ENCODE data around the gene C7orf57. TPM values are rescaled to one million over a fixed set of nuclear protein-coding genes. Genes with fewer than 3 reads are reported as not detected.

Gene C7orf57
- total RNA-seq, 1 donor from 2014 or later = not detected

DNA sequence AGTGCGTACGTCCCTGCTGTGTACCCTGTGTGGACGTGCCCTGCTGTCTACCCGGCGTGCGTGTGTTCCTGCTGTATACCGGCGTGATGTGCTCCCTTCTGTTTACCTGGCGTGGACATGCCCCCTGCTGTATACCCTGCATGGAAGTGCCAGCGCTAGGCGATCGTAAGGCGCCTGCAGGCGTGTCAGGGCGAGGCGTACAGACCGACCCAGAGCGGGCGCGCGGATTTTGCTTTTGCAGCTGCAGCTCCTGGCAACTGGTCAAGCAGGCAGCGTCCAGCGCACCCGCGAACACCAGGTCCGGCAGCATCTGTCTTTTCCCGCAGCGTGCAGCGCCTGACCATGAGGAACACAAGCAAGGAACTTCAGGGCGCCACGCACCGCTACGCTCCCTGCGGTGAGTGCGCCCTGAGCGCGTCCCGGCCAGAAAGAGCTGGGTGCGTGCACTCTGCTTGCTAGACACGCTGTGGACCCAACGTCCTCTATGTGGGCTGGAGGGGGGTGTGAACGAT, 680 bp downstream of the C7orf57 start:
- H3K4me1 ChIP-seq = peaks cover 2% of the 10 kb centered on the region
- H3K36me3 Mint-ChIP-seq = no peaks in the 10 kb centered on the region
- peak; percentile 65 for DNase-seq (ENCODE audit: low spot score)
- H3K27me3 ChIP-seq = peaks cover 66% of the 10 kb centered on the region
- no peaks in the 10 kb centered on the region for H3K9me3 ChIP-seq (ENCODE audit: low read depth)
- H3K4me2 ChIP-seq = peak overlapping the region; percentile 86
- no peaks in the 10 kb centered on the region for H4K20me1 ChIP-seq (ENCODE audit: low read depth)
- peaks cover 23% of the 10 kb centered on the region for H3K27me3 Mint-ChIP-seq (ENCODE audit: insufficient read depth, low read depth)
- H3K79me2 ChIP-seq (ENCODE audit: low read depth) = no peaks in the 10 kb centered on the region
- no peak overlapping the region for H3K9ac ChIP-seq
- no peaks in the 10 kb centered on the region for H3F3A ChIP-seq (ENCODE audit: low read depth)
- H3K27ac ChIP-seq = no peak overlapping the region
- TF ChIP-seq EZH2phosphoT487 (IDR thresholded peaks at IDR 0.05) (peak; percentile 62), EZH2 (IDR thresholded peaks at IDR 0.05) (peak; percentile 87)
- TF ChIP-seq, protein P1, sequence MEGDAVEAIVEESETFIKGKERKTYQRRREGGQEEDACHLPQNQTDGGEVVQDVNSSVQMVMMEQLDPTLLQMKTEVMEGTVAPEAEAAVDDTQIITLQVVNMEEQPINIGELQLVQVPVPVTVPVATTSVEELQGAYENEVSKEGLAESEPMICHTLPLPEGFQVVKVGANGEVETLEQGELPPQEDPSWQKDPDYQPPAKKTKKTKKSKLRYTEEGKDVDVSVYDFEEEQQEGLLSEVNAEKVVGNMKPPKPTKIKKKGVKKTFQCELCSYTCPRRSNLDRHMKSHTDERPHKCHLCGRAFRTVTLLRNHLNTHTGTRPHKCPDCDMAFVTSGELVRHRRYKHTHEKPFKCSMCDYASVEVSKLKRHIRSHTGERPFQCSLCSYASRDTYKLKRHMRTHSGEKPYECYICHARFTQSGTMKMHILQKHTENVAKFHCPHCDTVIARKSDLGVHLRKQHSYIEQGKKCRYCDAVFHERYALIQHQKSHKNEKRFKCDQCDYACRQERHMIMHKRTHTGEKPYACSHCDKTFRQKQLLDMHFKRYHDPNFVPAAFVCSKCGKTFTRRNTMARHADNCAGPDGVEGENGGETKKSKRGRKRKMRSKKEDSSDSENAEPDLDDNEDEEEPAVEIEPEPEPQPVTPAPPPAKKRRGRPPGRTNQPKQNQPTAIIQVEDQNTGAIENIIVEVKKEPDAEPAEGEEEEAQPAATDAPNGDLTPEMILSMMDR (IDR thresholded peaks at IDR 0.05) = no peak
- peak overlapping the region; percentile 89 for H2AFZ ChIP-seq (replicated peaks)
- H3K4me3 Mint-ChIP-seq = peak overlapping the region; percentile 91
- no peak overlapping the region for H3K27ac Mint-ChIP-seq
- H3K4me3 ChIP-seq = peak overlapping the region; percentile 63
- H3K4me1 Mint-ChIP-seq = peaks cover 6% of the 10 kb centered on the region
- no peaks in the 10 kb centered on the region for H3K9me3 Mint-ChIP-seq
- no peaks in the 10 kb centered on the region for H3K36me3 ChIP-seq

DNA sequence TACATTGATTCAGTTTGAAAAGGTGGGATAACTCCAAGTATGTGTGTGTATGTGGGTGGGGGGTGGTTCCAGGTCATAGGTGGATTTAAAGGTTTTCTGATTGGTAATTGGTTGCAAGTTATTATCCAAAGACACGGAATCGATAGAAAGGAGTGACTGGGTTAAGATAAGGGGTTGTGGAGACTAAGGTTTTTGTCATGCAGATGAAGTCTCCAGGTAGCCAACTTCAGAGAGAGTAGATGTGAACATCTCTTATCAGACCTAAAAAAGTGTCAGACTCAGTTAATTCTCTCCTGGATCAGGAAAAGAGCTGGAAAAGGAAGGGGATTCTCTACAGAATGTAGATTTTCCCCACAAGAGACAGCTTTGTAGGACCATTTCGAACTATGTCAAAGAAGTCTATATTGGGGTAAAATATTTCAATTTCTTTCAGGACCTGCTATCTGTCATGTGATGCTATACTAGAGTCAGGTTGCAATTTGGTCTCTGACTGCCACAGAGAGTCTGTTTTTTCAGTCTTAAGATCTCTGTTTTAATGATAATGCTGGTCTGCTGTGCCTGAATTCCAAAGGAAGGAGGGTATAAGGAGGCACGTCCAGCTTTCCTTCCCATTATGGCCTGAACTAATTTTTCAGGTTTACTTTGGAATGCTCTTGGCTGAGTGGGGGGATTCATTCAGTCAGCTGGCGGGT, 3.6 kb downstream of the C7orf57 start:
- Histone ChIP-seq H3K9me3 (ENCODE audit: low read depth) (no peaks in the 10 kb centered on the region), H3F3A (ENCODE audit: low read depth) (no peaks in the 10 kb centered on the region), H3K36me3 (no peaks in the 10 kb centered on the region), H3K27me3 (peaks cover 41% of the 10 kb centered on the region), H3K9ac (no peak overlapping the region), H4K20me1 (ENCODE audit: low read depth) (no peaks in the 10 kb centered on the region), H3K79me2 (ENCODE audit: low read depth) (no peaks in the 10 kb centered on the region), H2AFZ (replicated peaks) (no peak overlapping the region), H3K4me3 (no peak overlapping the region), H3K27ac (no peak overlapping the region), H3K4me1 (peaks cover 2% of the 10 kb centered on the region), H3K4me2 (no peak overlapping the region)
- H3K4me3 Mint-ChIP-seq = no peak overlapping the region
- peaks cover 27% of the 10 kb centered on the region for H3K27me3 Mint-ChIP-seq (ENCODE audit: insufficient read depth, low read depth)
- no peaks in the 10 kb centered on the region for H3K9me3 Mint-ChIP-seq
- no peak overlapping the region for H3K27ac Mint-ChIP-seq
- DNase-seq (ENCODE audit: low spot score) = no peak
- H3K36me3 Mint-ChIP-seq = no peaks in the 10 kb centered on the region
- TF ChIP-seq, protein P1 (IDR thresholded peaks at IDR 0.05) = no peak
- TF ChIP-seq EZH2phosphoT487 (IDR thresholded peaks at IDR 0.05) (no peak), EZH2 (IDR thresholded peaks at IDR 0.05) (no peak)
- peaks cover 6% of the 10 kb centered on the region for H3K4me1 Mint-ChIP-seq

DNA sequence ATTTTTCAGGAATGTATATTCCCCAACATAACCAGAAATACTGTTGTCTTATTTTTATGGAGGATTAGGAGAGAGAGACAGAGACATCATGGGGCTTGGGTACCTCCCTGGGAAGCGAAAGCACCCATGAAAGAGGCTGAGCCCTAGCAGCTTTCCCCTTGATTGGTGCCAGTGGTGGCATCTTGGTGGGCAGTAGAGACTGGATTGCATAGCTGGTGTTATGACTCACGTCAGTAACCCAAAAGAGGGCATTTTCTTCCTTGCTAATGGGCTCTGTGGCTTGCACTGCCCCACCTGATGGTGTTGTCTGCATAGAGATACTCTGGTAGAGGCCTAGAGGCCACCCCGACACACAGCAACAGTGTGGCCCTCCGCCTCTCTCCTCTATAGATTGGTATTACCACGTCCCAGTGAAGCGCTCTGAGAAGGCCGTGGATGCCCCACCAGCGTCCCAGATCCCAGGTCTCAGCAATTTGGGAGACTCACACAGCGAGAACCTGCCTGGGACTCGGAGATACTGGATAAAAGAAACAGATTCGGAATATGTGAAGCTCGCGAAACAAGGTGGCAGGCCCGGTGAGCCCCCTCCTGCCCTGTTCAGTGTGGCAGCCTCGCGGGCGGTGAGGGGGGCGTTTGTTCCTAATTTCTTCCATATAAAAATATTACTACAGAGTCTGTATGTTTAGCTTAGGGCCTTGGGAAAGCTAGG, 5.8 kb downstream of the C7orf57 start:
- H3K27me3 Mint-ChIP-seq (ENCODE audit: insufficient read depth, low read depth) = peaks cover 21% of the 10 kb centered on the region

More for the DNA sequence above, 5.8 kb downstream of the C7orf57 start:
- H3K9me3 Mint-ChIP-seq = no peaks in the 10 kb centered on the region
- peaks cover 21% of the 10 kb centered on the region for H3K27me3 ChIP-seq
- H3K79me2 ChIP-seq (ENCODE audit: low read depth) = no peaks in the 10 kb centered on the region
- no peak overlapping the region for H3K27ac ChIP-seq
- H3K4me2 ChIP-seq = no peak overlapping the region
- no peaks in the 10 kb centered on the region for H3K4me1 ChIP-seq
- no peak overlapping the region for H3K9ac ChIP-seq
- H3K36me3 Mint-ChIP-seq = no peaks in the 10 kb centered on the region
- H3K4me1 Mint-ChIP-seq = peaks cover 3% of the 10 kb centered on the region
- H4K20me1 ChIP-seq (ENCODE audit: low read depth) = no peaks in the 10 kb centered on the region
- no peaks in the 10 kb centered on the region for H3F3A ChIP-seq (ENCODE audit: low read depth)
- no peaks in the 10 kb centered on the region for H3K36me3 ChIP-seq
- H3K9me3 ChIP-seq (ENCODE audit: low read depth) = no peaks in the 10 kb centered on the region
- DNase-seq (ENCODE audit: low spot score) = no peak
- no peak overlapping the region for H3K27ac Mint-ChIP-seq
- H2AFZ ChIP-seq (replicated peaks) = no peak overlapping the region
- no peak overlapping the region for H3K4me3 ChIP-seq
- TF ChIP-seq EZH2phosphoT487 (IDR thresholded peaks at IDR 0.05) (no peak), EZH2 (IDR thresholded peaks at IDR 0.05) (no peak)
- TF ChIP-seq, protein P1 (IDR thresholded peaks at IDR 0.05) = no peak
- no peak overlapping the region for H3K4me3 Mint-ChIP-seq
